Retinal pigment epithelial cell (primary cell): ENCODE data around the gene CTNNBL1.

ENCODE experiments used
- DNase-seq: peaks from one replicate; pipeline ENCODE4 v3.0.0-alpha.2; 2010; ENCODE audit warnings: low read depth
- H3K4me3 ChIP-seq: 2 replicates; pipeline ENCODE4 v1.5.1; 2011; ENCODE audit warnings: mild to moderate bottlenecking, low read length, control low read depth, moderate library complexity
- CTCF ChIP-seq: conservative IDR thresholded peaks from 2 replicates; pipeline ENCODE4 v1.5.1; 2011; ENCODE audit warnings: low read depth, low read length, control low read depth, inconsistent platforms

Gene CTNNBL1

DNA sequence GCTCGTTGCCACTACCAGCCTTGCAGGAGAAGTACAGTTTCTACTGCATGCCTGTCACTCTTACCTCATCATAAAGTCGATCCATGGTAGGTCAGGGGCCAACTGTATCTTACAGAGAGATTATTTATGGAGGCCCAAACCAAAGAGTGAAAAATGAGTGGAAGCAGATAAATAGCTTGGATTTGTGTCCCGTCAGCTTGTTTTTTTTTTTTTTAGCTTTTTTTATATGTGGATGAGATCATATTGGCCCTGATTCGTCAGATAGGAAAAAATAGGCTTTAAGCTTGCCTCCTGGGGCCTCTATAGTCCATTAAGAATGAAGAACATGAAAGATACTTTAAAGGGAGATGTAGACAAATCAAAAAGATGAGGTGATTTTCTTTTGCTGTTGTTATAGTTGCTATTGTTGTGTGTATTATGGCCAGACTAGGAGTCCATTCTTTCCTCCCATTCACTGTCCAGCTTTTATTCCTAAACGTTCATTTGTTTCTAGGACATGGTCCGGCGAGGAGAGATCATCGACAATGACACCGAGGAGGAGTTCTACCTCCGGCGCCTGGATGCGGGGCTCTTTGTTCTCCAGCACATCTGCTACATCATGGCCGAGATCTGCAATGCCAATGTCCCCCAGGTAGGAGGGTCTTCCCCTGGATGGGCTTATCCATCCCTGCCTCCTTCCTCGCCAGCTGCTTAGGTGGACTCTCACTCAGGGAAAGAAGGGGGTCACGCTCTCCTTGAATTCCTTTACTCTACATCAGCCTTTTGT, 165.8 kb downstream of the CTNNBL1 start:
- no peak for TF ChIP-seq CTCF
- H3K4me3 ChIP-seq, result no peak overlapping the region
- no peak for DNase-seq

GRCh38 chr20:37863289-37863688, 169.5 kb downstream of the CTNNBL1 start:
- DNase-seq, result no peak
- TF ChIP-seq CTCF, result no peak
- no peak overlapping the region for H3K4me3 ChIP-seq

GRCh38 chr20:37864298-37864697, 170.5 kb downstream of the CTNNBL1 start:
- TF ChIP-seq CTCF, result no peak
- no peak overlapping the region for H3K4me3 ChIP-seq
- DNase-seq, result no peak

- DNase-seq, result no peak
- no peak overlapping the region for H3K4me3 ChIP-seq
- TF ChIP-seq CTCF, result no peak
These were observed 172.2 kb downstream of the CTNNBL1 start for GRCh38 chr20:37866051-37866450.

DNA sequence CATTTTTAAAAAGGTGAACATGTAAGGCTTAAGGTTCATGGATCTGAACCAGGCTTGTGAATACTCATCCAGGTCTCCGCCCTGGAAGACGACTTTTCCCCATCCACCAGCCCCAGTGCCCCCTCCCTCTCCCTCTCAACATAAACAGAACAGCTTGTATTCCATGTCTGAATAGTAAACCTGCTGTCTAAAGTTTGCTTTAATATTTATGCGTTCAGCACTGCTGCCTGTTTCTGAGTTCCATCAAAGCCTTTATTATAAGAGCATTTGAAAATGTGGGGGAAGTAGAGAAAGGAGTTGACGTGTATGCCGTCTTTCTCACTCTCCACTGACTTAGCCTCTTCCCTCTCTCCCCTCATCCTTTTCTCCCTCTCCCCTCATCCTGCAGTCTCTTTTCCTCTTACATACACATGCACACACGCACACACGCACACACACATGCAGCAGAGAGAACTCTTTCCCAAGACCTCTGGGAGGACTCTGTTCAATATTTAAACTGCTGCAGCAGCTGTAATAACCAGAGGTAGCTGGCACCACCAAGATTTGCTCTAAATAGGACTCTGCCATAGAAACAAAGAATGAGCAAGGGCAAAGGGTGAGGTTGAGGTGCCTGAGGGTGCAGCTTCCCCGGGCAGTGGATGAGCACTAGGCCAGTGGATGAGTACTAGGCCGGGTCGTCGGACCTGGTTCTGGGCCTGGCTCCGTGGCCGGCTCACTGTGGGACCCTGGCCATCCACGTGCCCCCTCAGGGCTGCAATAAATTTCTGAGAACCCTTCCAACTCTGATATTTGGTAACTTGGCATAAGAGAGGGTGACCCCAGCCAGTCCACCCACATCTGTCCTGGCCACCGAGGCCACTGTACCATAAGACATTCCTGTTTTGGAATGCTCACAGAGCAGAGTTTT, 173.7 kb downstream of the CTNNBL1 start:
- no peak for TF ChIP-seq CTCF
- DNase-seq, result no peak
- H3K4me3 ChIP-seq, result no peak overlapping the region

GRCh38 chr20:37868851-37869333, 175.1 kb downstream of the CTNNBL1 start:
- no peak for TF ChIP-seq CTCF
- H3K4me3 ChIP-seq, result no peak overlapping the region
- no peak for DNase-seq
